Inferior parietal cortex (tissue), 1 donor: Measurements from ENCODE around the gene CHST3.
"Not testable (repeated sequence)": the region's sequence is repeated elsewhere in the genome, so short reads cannot be mapped to it uniquely, and the experiment has no call there.

Experiments
- DNase-seq: peaks from one replicate; pipeline ENCODE4 v3.0.0-alpha.2; 2016; ENCODE audit errors: extremely low spot score

The CHST3 gene

DNA sequence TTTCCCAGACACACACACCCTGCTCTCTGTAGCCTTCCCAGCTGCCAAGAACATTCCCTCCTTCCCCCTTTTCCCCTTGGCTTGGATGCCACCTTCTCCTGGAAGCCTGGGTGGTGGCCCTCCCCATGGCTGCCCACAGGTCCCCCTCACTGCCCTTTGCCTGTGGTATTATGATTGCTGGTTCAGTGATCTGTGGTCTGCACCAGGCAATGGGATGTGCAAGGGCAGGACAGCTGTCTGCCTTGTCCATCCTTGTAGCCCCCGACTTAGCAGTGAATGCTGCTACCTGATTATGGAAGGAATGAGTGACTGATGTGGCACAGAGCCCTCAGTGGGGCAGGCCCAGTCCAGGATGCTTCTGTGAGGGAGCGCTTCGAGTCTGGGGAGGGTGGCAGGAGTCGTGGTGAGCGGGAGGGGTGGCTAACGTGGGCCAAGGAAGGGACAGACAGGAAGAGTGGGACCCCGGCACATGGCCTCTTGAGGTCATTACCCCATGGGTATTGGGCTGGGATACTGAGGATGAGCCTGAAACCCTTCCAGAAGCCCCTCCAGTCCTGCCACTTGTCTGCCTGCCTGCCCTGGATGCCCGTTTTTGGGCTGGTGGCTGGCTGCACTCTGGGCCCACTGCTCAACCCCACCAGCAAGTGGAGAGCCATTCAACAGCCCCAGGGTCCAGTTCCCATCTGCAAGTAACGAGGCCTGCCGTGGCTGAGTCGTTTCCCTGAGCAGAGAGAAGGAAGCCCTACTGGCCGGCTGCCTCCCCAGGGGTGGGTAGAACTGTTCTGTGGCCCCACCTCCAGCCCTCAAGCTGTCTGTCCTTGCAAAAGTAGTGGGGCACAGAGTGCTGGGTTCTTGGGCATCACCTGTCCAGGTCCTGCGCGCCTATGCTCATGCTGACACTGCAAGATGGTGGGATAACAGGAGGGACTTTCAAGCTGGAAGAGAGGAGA, 8.8 kb downstream of the CHST3 start:
- no peak for DNase-seq

DNA sequence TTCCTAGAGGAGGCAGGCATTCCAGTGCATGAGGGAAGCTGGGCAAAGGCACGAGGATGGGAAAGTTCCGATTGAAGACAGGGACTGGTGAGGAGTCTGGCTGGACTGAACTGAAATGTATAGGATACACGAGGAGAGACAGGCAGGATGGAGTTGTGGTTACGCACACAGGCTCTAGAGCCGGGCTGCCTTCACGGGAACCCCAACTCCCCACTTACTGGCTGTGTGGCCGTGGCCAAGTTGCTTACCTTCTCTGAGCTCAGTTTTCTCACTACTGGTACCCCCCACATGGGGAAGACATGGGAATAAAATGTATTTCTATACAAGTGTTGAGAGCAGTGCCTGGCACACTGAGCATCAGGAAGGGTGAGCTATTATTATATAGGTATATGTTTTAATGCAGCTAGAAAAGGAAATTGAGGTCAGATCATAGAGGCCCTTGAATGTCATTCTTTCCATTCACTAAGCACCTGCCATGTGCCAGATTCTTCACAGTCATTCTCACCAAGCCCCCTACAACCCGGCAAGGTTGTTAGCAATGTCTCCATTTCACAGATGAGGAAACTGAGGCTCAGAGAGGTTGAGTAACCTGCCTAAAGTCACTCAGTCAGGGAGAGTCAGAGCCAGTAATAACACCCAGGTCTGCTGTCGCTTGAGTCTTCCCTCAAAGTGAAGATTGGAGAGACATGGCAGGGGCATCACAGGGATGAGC, 9.7 kb downstream of the CHST3 start:
- DNase-seq = no peak

DNA sequence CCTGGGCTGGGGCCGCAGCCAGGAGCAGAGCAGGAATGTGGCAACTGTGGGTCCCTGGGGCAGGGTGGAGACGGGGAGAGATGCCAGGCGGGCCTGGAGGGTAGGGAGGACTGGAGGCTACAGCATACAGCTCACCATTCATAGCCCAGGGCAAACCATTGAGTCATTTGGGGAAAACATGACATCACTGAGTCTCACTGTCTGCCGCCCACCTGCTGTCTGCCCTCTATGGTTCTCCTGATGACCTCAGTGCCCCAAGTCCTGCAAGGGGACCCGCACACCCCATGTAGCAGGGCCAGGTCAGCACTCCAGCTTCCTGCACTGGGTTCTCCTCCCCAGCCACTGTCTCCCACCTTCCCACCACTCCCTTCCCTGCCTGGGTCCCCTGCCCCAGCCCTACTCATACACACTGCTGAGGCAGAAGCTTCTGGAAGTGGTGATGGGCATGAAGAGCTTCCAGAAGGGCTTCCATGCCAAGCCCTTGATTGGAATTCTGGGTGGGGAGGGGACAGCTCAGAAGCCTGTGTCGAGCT, 10.4 kb downstream of the CHST3 start:
- no peak for DNase-seq

DNA sequence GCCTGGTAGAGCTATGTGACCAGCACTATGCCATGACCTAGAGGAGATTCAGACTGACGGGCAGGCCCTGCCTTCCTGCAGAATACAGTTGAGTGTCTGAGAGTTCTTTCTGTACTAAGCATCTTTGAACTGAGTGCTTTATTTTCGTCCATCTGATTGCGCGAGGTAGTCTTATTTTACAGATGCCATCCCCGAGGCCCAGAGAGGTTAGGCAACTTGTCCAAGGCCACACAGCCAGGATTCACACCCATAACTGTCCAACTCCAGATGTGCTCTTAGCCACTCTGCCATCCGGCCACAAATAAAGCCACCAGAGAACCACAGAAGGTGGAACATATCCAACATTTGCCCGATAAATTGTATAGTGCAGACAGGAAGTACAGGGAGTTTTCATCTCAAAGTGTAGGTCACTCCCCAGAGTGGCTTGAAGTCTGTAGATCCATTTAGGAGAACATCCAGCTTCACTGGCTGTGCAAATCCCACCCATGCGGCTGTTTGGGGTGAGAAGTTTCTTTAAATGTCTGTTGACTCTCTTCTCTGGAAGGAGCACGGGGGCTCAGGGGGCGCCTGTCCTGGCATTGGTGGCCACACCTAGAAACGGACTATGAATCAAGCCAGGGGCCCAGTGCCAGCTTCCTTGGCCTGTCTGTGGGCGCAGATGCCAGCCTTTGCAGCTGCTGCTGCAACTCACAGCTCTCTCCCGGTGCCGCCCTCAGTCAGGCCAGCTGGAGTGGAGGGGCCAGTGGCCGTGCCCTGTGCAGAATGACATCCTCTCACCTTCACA, 11.1 kb downstream of the CHST3 start:
- no peak for DNase-seq

DNA sequence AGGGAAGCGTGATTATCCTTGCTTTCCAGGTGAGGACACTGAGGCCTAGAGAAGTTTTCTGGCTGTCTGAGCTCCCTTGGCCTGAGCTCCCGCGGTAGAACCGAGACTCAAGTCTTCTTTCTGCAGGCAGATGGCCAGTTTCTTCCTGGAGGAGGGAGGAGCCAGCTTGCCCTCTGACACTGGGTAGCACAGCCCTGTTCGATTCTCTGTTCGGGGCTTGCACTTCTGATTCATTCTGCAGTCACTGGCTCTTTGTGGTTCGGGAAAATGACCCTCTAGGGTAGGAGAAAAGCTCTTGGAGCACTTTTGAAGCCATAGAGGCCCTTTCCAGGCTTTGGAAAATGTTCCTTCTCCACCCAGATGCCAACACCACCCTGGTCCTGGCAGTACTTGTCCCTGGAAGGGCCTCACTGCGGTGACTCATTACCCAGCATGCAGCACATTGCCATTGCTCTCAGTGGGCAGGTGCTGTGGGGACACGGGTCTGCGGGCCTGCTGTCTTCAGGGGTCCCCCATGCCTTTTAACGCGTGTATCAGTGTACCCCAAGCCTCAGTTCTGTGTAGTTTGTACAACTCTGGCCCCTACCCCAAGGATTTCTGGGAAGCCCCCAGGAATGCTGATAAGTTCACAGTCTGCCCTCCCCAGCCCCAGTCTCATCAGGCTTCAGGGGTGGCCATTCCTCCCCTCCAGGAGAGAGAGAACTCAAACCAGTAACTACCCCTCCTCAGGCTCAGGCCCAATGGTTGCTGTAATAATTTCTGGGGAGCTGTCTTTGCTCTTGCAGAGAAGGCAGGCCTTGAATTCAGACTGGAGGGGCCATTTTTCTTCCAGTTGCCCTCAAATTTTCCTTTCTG, 11.9 kb downstream of the CHST3 start:
- DNase-seq = no peak

DNA sequence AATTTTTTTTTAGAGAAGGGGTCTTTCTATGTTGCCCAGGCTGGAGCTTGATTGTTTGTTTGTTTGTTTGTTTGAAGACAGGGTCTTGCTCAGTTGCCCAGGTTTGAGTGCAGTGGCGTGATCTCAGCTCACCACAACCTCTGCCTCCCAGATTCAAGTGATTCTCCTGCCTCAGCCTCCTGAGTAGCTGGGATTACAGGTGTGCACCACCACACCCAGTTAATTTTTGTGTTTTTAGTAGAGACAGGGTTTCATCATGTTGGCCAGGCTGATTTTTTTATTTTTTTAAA, 13.4 kb downstream of the CHST3 start:
- DNase-seq = not testable (repeated sequence)

DNA sequence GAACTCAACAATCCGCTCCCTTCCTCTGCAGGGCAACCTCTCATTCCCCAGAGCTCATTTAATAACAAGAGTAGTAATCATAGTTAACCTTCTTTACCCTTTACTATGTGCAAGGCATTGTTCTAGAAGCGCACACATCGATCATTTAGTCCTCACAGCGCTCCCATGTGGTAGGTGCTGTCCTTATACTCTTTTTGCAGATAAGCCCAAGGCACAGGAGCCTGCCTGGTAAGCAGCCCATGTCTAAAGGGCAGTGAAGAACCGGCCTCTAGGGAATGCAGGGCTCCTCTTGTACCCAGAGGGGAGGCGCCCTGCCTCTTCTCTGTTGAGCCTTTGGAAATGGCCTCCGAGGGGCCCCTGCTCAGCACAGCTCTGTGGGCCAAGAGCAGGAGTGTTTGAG, 14.3 kb downstream of the CHST3 start:
- DNase-seq = no peak

DNA sequence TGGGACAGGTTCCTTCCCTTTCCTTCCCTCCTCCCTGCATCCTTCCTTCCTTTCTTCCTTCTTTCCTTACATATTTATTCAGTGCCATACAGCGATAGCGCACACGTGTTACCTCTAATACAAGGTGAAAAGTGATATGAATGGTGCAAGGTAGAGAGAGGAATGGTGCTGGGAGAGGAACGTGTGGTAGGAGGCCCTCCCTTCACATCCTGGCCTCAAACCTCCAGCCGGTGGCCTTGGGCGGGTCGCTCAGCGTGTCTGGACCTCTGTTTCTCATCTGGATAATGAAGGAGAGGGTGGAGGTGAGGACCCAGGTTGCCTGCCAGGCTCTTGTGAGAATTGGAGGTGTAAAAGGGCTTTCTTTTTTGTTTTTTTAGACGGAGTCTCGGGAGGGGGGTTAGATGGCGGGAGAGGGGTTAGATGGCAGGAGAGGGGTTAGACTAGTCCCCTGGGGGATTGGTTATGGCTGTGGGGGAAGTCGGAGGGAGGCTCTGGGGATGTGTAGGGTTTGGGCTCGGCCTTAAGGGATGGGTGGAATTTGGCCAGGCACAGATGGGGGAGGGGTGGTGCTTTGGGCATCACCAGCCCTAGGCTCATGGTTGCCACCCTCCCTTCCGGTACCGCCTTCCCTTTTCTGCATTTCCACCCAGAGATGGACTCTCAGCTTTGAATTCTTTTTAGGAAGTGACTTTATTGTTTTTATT, 14.9 kb downstream of the CHST3 start:
- DNase-seq = no peak

DNA sequence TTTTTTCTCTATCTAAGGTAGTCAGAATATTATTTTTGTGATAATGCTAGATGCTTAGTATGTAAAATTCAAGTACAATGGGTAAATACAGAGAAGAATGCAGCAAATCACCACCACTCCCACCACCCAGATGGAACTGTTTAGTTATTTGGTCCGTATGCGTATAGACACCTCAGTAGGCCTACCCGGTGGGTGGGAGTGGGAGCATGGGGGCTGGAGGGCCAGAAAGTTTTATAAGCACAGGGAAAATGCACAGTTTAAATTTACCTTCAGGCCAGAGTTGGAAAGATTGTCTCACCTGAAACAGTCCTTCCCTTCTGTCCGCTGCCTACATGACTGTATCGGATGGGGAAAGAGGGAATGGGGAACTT, 15.5 kb downstream of the CHST3 start:
- DNase-seq = no peak

DNA sequence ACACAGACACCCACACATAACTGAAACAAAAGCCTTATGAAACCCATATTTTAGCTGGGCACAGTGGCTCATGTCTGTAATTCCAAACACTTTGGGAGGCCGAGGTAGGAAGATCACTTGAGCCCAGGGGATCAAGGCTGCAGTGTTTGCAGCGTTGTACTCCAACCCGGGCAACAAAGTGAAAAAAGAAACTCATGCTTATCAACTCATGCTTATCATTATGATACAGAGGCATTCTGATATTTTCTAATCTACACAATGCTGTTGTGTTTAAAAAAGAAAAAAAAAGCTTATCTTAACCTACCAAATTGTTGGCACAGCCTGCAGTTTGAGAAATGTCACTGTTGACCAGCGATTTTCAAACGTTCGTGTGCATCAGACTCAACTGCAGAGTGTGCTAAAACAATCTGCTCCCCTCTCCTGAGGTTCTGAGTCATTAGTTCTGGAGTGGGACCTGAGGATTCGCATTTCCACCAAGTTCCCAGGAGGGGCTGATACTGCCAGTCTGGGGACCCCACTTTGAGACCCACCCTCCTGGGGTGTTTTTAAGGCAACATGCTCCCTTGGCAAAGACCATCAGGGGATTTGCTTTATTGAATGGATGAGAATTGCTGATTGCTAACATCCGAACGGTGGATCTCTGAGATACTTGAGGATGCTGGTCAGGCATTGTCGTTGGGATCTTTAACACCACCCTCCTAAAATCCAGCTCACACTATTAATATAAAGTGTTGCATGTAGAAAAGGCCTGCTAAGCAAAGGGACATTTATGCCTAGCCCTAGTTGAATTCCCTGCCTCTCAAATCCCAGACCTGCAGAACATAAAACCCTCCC, 16.2 kb downstream of the CHST3 start:
- no peak for DNase-seq

DNA sequence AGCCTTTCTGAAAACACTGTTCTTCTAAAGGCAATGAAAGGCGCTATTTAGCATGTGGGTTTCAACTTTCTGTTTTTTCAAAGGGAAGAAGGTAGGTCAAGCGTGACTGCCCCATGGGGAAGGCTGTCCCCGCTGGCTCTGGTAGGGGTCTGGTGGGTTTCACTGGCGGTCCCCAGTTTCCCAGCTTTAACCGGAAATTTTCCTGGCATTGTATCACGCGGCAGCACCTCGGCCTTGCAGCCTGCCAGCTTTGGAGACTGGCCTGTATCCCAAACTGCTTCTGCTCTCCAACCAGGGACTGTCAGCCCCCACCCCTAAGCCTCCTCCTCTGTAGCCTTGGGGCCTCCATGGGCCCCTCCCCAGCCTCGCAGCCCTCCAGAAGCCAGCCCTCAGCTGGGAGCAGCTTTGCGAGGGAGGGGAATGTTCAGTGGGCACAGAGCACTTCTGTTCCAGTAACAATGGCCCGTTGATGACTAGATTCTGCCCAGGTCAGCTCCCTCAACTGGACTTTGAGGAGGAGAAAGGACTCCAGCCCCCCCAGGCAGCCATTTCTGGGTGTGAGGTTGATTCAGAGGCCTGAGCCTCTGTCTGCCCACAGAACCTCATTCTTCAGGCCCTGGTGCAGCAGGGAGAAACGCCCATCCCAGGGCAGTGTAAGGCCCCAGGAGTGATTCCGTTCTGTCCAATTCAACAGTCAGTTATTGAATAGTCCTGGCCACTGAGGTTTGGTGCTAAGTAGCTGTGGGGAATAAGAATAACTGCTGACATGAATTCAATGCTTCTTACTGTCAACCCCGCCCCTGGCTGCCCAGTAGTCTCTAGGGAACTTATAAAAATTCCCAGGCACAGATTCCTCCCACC, 17.1 kb downstream of the CHST3 start:
- peak; percentile 88 for DNase-seq

DNA sequence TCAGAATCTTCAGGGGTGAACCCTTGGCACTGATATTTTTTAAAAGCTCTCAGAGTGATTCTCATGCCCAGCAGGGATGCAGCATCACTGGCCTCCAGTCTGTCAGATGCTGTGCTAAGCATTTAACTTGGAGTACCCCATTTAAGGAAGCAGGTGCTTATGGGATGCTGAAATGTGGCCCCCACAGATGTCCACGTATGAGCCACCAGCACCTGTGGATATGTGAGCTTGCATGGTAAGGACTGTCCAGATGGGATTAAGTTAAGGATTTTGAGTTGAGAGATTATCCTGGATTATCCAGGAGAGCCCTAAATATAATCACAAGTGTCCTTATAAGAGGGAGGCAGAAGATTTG, 17.7 kb downstream of the CHST3 start:
- DNase-seq = no peak

DNA sequence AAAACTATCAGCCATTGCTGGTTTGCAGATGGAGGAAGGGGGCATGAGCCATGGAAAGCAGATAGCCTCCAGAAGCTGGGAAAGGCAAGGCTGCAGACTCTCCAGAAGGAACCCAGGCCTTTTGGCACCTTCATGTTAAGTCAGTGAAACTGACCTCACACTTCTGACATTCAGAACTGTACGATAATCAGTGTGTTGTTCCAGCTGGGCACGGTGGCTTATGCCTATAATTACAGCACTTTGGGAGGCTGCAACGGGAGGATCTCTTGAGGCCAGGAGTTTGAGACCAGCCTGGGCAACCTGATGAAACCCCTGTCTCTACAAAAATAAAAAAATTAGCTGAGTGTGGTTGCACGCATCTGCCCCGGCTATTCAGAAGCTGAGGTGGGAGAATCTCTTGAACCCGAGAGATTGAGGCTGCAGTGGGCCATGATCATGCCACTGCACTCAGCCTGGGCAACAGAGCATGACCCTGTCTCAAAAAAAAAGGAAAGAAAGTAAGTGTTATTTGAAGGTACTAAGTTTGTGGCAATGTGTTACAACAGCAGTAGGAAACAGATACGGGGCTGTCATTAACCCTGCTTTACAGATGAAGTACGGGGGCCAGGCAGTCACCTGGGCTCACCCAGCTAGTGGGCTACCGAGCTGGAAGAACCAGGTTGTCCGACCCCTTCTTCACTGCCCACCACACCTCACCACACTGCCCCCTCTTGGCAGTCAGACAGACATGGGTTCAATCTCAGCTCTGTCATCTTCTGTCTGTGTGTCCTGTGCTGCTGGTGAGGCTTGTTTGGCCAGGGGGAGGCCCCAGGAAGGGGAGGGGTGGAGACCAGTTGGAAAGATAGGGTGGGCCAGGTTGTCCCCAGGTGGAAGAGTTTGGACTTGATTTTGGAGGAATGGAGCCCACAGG, 18.3 kb downstream of the CHST3 start:
- DNase-seq = no peak

DNA sequence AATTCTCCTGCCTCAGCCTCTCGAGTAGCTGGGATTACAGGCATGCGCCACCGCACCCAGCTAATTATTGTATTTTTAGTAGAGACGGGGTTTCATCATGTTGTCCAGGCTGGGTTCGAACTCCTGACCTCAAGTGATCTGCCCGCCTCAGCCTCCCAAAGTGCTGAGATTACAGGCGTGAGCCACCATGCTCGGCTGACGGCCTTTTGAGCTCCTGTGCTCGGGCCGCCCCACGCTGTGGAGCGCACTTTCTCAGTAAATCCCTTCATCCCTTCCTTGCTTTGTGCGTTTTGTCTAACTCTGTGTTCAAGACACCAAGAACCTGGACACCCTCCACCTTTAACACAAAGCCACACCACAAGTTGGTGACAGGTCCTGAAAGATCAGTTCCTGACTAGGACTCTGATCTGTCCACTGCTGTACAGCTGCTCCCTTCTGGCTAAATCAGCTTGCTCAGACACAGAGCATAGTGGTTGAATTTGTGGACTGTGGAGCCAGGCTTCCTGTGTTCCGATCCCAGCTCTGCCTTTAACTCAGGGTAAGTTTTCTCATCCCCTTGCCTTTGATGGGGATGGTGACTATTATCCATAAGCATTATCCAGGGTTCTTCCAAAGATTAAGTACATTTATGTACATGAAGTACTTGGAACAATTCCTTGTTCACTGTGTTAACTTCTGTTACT, 20.1 kb downstream of the CHST3 start:
- DNase-seq = no peak

DNA sequence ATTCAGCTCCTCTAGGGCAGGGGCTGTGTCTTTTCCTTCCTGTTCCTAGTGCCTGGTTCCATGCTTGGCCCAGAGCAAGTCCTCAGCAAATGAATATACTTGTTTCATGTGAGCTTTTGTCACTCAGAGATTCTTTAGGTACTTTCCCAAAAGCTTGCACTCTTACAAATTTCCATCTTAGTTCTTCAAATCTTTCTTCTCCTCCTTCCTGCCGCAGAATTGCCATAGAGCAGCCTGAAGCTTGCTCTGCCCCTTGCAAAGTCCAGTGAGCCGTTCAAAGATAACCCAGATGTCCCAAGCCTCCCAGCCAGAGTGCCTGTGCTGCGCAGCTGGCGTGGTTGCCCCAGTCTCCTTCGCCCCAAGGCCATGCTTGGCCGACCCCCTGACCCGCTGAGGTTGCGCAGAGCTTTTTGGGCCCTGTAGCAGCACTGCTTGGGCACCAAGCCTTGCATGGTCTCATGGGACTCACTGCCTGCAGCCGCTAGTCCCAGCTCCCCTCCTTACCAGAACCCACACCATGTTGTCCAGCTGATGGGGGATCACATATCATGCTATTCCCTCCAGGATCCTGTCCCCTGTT, 20.7 kb downstream of the CHST3 start:
- no peak for DNase-seq

DNA sequence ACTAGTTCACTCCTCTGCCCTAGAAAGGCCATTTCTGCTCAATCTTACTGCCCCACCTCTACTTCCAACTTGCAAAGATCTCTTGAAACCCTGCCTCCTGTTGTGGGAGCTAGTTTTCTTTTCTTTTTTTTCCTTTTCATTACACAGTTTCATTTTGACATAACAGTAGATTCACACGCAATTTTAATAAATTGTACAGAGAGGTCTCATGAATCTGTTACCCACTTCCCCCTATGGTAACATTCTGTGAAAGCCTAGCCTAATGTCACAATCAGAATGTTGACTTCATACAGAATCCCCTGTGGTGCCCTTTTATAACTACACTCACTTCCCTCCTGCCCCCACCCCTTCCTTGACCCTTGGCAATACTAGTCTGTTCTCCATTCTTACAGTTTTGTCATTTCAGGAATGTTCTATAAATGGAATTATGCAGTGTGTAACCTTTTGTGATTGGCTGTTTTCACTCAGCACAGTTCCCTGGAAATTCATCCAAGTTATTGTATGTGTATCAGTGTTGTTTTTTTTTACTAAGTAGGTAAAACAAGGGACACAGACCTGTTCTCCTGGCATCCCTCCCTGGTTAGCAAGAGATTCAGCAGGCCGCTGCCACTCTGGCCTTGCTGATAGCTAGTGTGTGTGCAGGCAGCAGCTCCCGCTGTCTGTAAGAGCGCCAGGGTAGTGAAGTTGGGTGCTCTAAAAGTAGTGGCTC, 21.5 kb downstream of the CHST3 start:
- DNase-seq = no peak
